ENCODE results near the gene NUP205. TPM values are rescaled to one million over a fixed set of nuclear protein-coding genes. Genes with fewer than 3 reads are reported as not detected.
A peak's percentile ranks its signal among the peaks of the same experiment; 100 is the strongest.

Gene NUP205
- total RNA-seq, 6 experiments from 2014 or later, result 12.3 to 20.8 (median 16.1) TPM

- peaks cover 0 to 44% (median 12%) of the 10 kb centered on the region in 4 donors for H3K36me3 ChIP-seq
- H3K27ac ChIP-seq, result no peak overlapping the region
- TF ChIP-seq POLR2A (IDR thresholded peaks at IDR 0.05) (no peak), CTCF (IDR thresholded peaks at IDR 0.05) (no peak)
- ATAC-seq (no peak), DNase-seq (no peak)
- H3K9me3 ChIP-seq, result no peaks in the 10 kb centered on the region
- no peaks in the 10 kb centered on the region for H3K27me3 ChIP-seq
- 59% methylated on average over 2 of the region's 2 CpGs for WGBS (ENCODE audit: insufficient coverage, low coverage, low lambda C conversion rate, missing lambda C conversion rate)
- intact Hi-C loops (cut with DNase I), result no loop called here
- H3K4me3 ChIP-seq, result no peak overlapping the region
- H3K4me1 ChIP-seq, result no peaks in the 10 kb centered on the region
These were observed 60.1 kb downstream of the NUP205 start for GRCh38 chr7:135617781-135618180.

- DNase-seq (no peak), ATAC-seq (no peak)
- intact Hi-C loops (cut with DNase I), result no loop called here
- TF ChIP-seq CTCF (IDR thresholded peaks at IDR 0.05) (no peak), POLR2A (IDR thresholded peaks at IDR 0.05) (no peak)
- H3K4me3 ChIP-seq, result no peak overlapping the region
- H3K27ac ChIP-seq, result no peak overlapping the region
- H3K4me1 ChIP-seq, result no peaks in the 10 kb centered on the region
- no peaks in the 10 kb centered on the region for H3K9me3 ChIP-seq
- H3K27me3 ChIP-seq, result no peaks in the 10 kb centered on the region
- H3K36me3 ChIP-seq, result peaks cover 0 to 47% (median 12%) of the 10 kb centered on the region in 4 donors
- 65% methylated on average over 7 of the region's 7 CpGs for WGBS (ENCODE audit: insufficient coverage, low coverage, low lambda C conversion rate, missing lambda C conversion rate)
These were observed 60.8 kb downstream of the NUP205 start for GRCh38 chr7:135618510-135618909.

- ATAC-seq, result no peak
- H3K27ac ChIP-seq, result no peak overlapping the region
- WGBS (ENCODE audit: insufficient coverage, low coverage, low lambda C conversion rate, missing lambda C conversion rate), result 80% methylated on average over 1 of the region's 2 CpGs
- H3K36me3 ChIP-seq, result peaks cover 0 to 47% (median 12%) of the 10 kb centered on the region in 4 donors
- no peaks in the 10 kb centered on the region for H3K9me3 ChIP-seq
- no peak for DNase-seq
- intact Hi-C loops (cut with DNase I), result no loop called here
- no peak overlapping the region for H3K4me3 ChIP-seq
- no peaks in the 10 kb centered on the region for H3K4me1 ChIP-seq
- H3K27me3 ChIP-seq, result no peaks in the 10 kb centered on the region
- TF ChIP-seq CTCF (IDR thresholded peaks at IDR 0.05) (no peak), POLR2A (IDR thresholded peaks at IDR 0.05) (no peak)
These were observed 62.7 kb downstream of the NUP205 start for GRCh38 chr7:135620447-135620846.

GRCh38 chr7:135620980-135621850 lies 63.5 kb downstream of the NUP205 start:
- intact Hi-C loops (cut with DNase I), result no loop called here
- no peak for TF ChIP-seq POLR2A (IDR thresholded peaks at IDR 0.05)
- peak; percentile 79 to 92 (median 89) for TF ChIP-seq CTCF (IDR thresholded peaks at IDR 0.05)
- ATAC-seq (peak; percentile 73 to 83 (median 78)), DNase-seq (no peak)
- Histone ChIP-seq H3K36me3 (peaks cover 0 to 43% (median 13%) of the 10 kb centered on the region in 4 donors), H3K4me1 (no peaks in the 10 kb centered on the region), H3K4me3 (no peak overlapping the region), H3K9me3 (no peaks in the 10 kb centered on the region), H3K27me3 (no peaks in the 10 kb centered on the region), H3K27ac (no peak overlapping the region)
- WGBS (ENCODE audit: insufficient coverage, low coverage, low lambda C conversion rate, missing lambda C conversion rate), result 58% methylated on average over 1 of the region's 1 CpG

Measured in right lobe of liver (tissue), 6 donors.